ENCODE data around the gene APOC1. TPM values are rescaled to one million over a fixed set of nuclear protein-coding genes. Genes with fewer than 3 reads are reported as not detected.

Gene APOC1
- total and polyA plus RNA-seq, 7 donors, result 1.6 to 16.8 (median 8.0) TPM

DNA sequence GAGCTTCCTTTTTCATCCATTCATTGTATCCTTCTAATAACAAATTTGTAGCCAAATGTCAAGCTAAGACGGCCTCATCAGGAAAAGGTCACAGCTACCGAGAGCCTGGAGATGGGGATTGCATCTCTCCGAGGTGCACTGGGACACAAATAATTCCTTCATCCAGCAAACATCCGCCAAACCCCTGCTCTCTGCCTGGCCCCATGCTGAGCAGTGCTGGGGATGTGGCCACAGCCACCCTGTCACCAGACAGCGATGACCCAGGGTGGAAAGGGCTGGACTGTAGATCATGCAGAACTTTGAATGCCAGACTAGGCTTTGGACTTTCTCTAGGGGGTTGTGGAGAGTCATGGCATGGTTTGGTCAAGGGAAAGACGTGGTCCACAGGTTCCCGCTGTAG lies 21.5 kb upstream of the APOC1 start:
- 84 to 94% (median 84%) methylated on average over 7 of the region's 7 CpGs for whole genome bisulfite sequencing, 3 donors
- intact Hi-C loops (cut with DNase I), result no loop called here
- ATAC-seq (no peak), DNase-seq (no peak)
- Histone ChIP-seq H3K27me3 (ENCODE audit: insufficient read depth in 3 of 3, low read length in 2 of 3) (no peaks in the 10 kb centered on the region), H3K4me1 (peaks cover 21% of the 10 kb centered on the region), H3K36me3 (ENCODE audit: insufficient read depth in 1 of 2, low read depth in 1 of 2) (peaks cover 7 to 56% of the 10 kb centered on the region in 2 donors), H3K9me3 (no peaks in the 10 kb centered on the region), H3K27ac (no peak overlapping the region), H3K4me3 (no peak overlapping the region)
- TF ChIP-seq, protein P1, sequence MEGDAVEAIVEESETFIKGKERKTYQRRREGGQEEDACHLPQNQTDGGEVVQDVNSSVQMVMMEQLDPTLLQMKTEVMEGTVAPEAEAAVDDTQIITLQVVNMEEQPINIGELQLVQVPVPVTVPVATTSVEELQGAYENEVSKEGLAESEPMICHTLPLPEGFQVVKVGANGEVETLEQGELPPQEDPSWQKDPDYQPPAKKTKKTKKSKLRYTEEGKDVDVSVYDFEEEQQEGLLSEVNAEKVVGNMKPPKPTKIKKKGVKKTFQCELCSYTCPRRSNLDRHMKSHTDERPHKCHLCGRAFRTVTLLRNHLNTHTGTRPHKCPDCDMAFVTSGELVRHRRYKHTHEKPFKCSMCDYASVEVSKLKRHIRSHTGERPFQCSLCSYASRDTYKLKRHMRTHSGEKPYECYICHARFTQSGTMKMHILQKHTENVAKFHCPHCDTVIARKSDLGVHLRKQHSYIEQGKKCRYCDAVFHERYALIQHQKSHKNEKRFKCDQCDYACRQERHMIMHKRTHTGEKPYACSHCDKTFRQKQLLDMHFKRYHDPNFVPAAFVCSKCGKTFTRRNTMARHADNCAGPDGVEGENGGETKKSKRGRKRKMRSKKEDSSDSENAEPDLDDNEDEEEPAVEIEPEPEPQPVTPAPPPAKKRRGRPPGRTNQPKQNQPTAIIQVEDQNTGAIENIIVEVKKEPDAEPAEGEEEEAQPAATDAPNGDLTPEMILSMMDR (IDR thresholded peaks at IDR 0.05), result no peak

DNA sequence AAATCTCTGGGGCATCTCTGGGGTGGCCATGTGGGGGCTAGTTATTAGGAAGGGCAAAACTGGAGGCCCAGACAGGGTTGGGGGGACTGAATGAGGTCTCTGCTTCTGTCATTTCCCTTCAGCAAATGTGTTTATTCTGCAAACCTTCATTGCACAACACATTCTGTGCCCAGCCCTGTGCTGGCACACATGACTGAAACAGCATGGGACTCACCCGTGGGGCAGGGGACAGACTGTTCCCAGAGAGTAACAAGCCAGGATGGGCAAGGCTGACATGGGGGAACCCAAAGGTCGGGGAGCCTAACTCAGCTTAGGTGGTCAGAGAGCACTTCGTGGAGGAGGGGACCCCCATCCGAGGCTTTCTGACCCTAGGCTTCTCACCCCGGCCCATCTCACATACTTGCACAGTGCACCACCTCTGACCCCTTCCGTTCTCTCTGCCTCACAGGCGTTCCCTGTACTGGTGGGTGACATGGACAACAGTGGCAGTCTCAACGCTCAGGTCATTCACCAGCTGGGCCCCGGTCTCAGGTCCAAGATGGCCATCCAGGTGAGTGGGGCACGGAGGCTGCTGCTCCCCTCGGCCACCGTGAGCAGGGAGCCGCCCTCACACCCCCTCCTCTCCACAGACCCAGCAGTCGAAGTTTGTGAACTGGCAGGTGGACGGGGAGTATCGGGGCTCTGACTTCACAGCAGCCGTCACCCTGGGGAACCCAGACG lies 20.9 kb upstream of the APOC1 start:
- Histone ChIP-seq H3K4me1 (peaks cover 21% of the 10 kb centered on the region), H3K9me3 (no peaks in the 10 kb centered on the region), H3K27ac (no peak overlapping the region), H3K27me3 (ENCODE audit: insufficient read depth in 3 of 3, low read length in 2 of 3) (no peaks in the 10 kb centered on the region), H3K4me3 (no peak overlapping the region), H3K36me3 (ENCODE audit: insufficient read depth in 1 of 2, low read depth in 1 of 2) (peaks cover 7 to 62% of the 10 kb centered on the region in 2 donors)
- TF ChIP-seq, protein P1 (IDR thresholded peaks at IDR 0.05), result no peak
- intact Hi-C loops (cut with DNase I), result no loop called here
- 83 to 89% (median 86%) methylated on average over 18 of the region's 18 CpGs for WGBS, 3 donors
- no peak for ATAC-seq
- no peak for DNase-seq

DNA sequence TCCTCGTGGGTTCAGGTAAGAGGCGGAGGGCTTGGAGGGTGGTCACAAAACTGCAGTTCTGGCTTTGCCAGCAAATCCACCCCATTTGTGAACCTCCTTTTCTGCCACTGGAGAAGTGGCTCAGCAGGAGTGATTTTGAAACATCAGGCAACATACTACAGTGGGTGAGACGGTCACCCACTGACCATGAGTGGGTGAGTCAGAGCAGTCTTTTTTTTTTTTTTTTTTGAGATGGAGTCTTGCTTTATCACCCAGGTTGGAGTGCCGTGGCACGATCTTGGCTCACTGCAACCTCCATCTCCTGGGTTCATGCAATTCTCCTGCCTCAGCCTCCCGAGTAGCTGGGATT lies 20.4 kb upstream of the APOC1 start:
- H3K27ac ChIP-seq, result no peak overlapping the region
- TF ChIP-seq, protein P1 (IDR thresholded peaks at IDR 0.05), result no peak
- ATAC-seq (no peak), DNase-seq (no peak)
- no peaks in the 10 kb centered on the region for H3K27me3 ChIP-seq (ENCODE audit: insufficient read depth in 3 of 3, low read length in 2 of 3)
- H3K4me1 ChIP-seq, result peaks cover 21% of the 10 kb centered on the region
- intact Hi-C loops (cut with DNase I), result no loop called here
- WGBS, 3 donors, result 93 to 94% (median 94%) methylated on average over 6 of the region's 6 CpGs
- H3K9me3 ChIP-seq, result no peaks in the 10 kb centered on the region
- no peak overlapping the region for H3K4me3 ChIP-seq
- peaks cover 7 to 63% of the 10 kb centered on the region in 2 donors for H3K36me3 ChIP-seq (ENCODE audit: insufficient read depth in 1 of 2, low read depth in 1 of 2)

DNA sequence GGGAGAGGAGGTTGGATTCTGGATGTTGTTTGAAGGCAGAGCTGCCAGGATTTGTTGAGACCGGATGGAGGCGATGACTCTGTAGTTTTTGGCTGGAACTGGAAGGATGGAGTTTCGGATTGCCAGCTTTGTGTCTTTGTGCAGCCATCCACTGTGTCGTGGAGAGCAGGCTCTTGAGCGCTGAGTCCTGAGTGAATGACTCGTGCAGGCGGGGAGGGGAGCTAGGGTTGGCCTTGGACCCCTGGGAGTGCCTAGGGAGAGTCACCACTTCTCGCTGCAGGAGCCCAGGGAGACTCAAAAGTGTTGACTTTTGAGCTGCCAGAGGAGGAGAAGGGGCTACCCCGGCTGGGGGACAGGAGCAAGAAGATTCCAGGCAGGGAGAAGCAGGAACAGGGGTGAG lies 19.5 kb upstream of the APOC1 start:
- Histone ChIP-seq H3K4me3 (no peak overlapping the region), H3K4me1 (peaks cover 14% of the 10 kb centered on the region), H3K27ac (no peak overlapping the region), H3K9me3 (no peaks in the 10 kb centered on the region), H3K27me3 (ENCODE audit: insufficient read depth in 3 of 3, low read length in 2 of 3) (no peaks in the 10 kb centered on the region), H3K36me3 (ENCODE audit: insufficient read depth in 1 of 2, low read depth in 1 of 2) (peaks cover 7 to 70% of the 10 kb centered on the region in 2 donors)
- TF ChIP-seq, protein P1 (IDR thresholded peaks at IDR 0.05), result no peak
- DNase-seq (no peak), ATAC-seq (no peak)
- WGBS, 3 donors, result 68 to 78% (median 77%) methylated on average over 9 of the region's 9 CpGs
- intact Hi-C loops (cut with DNase I), result no loop called here

DNA sequence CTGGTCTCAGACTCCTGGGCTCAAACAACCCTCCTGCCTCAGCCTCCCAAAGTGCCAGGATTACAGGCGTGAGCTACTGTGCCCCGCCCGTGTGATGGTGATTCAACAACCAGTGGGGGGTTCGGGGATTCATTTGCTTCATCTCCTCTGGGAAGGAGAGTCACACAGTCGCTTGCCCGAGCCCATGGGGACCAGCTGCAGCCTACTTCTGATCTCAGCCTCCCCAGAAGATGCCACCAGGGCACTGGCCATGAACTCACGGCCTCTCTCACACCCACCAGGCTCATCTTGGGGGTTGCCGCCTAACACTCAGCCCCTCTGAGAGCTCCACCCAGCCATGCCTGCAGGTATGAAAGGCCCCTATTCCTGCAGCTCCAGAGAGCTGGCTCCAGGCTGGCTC lies 16.6 kb upstream of the APOC1 start:
- Histone ChIP-seq H3K4me1 (peaks cover 3% of the 10 kb centered on the region), H3K4me3 (no peak overlapping the region), H3K9me3 (no peaks in the 10 kb centered on the region), H3K27me3 (ENCODE audit: insufficient read depth in 3 of 3, low read length in 2 of 3) (no peaks in the 10 kb centered on the region), H3K27ac (no peak overlapping the region), H3K36me3 (ENCODE audit: insufficient read depth in 1 of 2, low read depth in 1 of 2) (peaks cover 4 to 94% of the 10 kb centered on the region in 2 donors)
- intact Hi-C loops (cut with DNase I), result no loop called here
- DNase-seq (no peak), ATAC-seq (no peak)
- TF ChIP-seq, protein P1 (IDR thresholded peaks at IDR 0.05), result no peak
- WGBS, 3 donors, result 82 to 90% (median 85%) methylated on average over 8 of the region's 8 CpGs
